Mesothelial cell of epicardium (in vitro differentiated cells): ENCODE measurements around the gene CIC. TPM values are rescaled to one million over a fixed set of nuclear protein-coding genes. Genes with fewer than 3 reads are reported as not detected.

Source experiments
- DNase-seq, 2 experiments: peaks; one replicate each; pipeline ENCODE4 v3.0.0; 2021; ENCODE audit warnings: low spot score in 2 of 2; ENCODE audit not compliant: unreplicated experiment in 2 of 2
- H3K27ac Mint-ChIP-seq: 2 replicates; pipeline ENCODE4 v1.8.0; 2021; ENCODE audit warnings: mixed read lengths
- H3K27me3 Mint-ChIP-seq: 2 replicates; pipeline ENCODE4 v1.8.0; 2021; ENCODE audit warnings: low read depth, mixed read lengths
- H3K36me3 Mint-ChIP-seq: 2 replicates; pipeline ENCODE4 v1.8.0; 2021; ENCODE audit warnings: mixed read lengths
- H3K4me1 Mint-ChIP-seq: 2 replicates; pipeline ENCODE4 v1.8.0; 2021; ENCODE audit warnings: mixed read lengths
- H3K4me3 Mint-ChIP-seq: 2 replicates; pipeline ENCODE4 v1.8.0; 2021; ENCODE audit warnings: mild to moderate bottlenecking, moderate library complexity, mixed read lengths
- H3K9me3 Mint-ChIP-seq: 2 replicates; pipeline ENCODE4 v1.8.0; 2021; ENCODE audit warnings: mixed read lengths
- total RNA-seq: library from RNA; stranded (reverse); gene quantifications from 3 replicates; pipeline ENCODE4 v1.2.1, GENCODE V29; 2021
- TF ChIP-seq, protein P1 (sequence below): fragments of 200-600 bp; sonication (generic); IDR thresholded peaks from one replicate; pipeline ENCODE4 v1.5.0; 2021; ENCODE audit warnings: antibody characterized with exemption; ENCODE audit not compliant: unreplicated experiment

The CIC gene
- total RNA-seq, 1 donor from 2014 or later, result 90.9 TPM

DNA sequence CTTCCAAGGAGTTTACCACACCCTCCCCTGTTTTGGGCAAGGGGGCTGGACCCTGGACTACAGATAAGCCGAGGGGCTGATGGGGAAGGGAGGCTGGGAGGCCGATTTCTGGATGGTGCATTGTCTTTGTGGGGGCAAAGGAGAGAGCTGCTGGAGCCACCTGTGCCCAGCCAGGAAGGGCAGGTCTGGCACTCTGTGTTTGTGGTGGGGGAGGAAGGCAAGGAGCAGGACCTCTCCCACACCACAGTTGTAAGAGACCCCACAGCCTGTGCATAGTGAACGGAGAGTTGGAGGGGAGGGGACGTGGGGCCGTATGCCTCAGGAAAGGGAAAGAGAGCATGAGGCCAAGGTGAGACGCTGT, 16.9 kb downstream of the CIC start:
- TF ChIP-seq, protein P1, sequence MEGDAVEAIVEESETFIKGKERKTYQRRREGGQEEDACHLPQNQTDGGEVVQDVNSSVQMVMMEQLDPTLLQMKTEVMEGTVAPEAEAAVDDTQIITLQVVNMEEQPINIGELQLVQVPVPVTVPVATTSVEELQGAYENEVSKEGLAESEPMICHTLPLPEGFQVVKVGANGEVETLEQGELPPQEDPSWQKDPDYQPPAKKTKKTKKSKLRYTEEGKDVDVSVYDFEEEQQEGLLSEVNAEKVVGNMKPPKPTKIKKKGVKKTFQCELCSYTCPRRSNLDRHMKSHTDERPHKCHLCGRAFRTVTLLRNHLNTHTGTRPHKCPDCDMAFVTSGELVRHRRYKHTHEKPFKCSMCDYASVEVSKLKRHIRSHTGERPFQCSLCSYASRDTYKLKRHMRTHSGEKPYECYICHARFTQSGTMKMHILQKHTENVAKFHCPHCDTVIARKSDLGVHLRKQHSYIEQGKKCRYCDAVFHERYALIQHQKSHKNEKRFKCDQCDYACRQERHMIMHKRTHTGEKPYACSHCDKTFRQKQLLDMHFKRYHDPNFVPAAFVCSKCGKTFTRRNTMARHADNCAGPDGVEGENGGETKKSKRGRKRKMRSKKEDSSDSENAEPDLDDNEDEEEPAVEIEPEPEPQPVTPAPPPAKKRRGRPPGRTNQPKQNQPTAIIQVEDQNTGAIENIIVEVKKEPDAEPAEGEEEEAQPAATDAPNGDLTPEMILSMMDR, result no peak
- H3K36me3 Mint-ChIP-seq, result peaks cover 3% of the 10 kb centered on the region
- DNase-seq, result no peak
- H3K27me3 Mint-ChIP-seq, result no peaks in the 10 kb centered on the region
- H3K9me3 Mint-ChIP-seq, result no peaks in the 10 kb centered on the region
- H3K4me3 Mint-ChIP-seq, result peak overlapping the region; percentile 82
- peak overlapping the region; percentile 81 for H3K27ac Mint-ChIP-seq
- peaks cover 33% of the 10 kb centered on the region for H3K4me1 Mint-ChIP-seq

DNA sequence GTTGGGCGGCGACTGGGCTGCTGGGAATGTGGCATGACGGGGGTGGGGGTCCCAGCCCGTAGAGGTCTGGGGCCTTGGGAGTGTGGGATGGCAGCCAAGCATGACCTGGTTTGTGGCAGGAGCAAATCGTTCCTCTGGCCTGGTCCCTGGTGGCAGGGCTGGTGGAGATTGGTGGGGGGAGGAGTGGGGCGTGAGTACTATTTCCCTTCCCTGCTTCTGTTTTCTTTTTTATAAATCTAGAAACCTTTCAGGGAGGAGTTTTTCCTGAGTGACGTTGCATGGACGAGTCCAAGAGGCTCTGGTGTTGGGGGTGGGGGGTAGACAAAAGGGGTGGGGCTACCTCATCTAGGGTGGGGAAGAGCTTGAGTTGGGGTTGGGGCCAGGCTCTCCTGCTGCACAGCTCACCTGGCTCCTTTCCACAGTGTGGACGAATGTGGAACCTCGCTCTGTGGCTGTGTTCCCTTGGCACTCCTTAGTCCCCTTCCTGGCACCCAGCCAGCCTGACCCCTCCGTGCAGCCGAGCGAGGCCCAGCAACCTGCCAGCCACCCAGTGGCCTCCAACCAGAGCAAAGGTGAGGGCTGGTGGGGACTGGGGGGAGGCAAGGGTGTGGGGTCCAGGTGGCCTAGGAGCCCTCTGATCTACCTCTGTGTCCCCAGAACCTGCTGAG, 17.4 kb downstream of the CIC start:
- H3K36me3 Mint-ChIP-seq, result peaks cover 3% of the 10 kb centered on the region
- TF ChIP-seq, protein P1, result no peak
- H3K9me3 Mint-ChIP-seq, result no peaks in the 10 kb centered on the region
- peak overlapping the region; percentile 82 for H3K4me3 Mint-ChIP-seq
- peaks cover 29% of the 10 kb centered on the region for H3K4me1 Mint-ChIP-seq
- peak overlapping the region; percentile 81 for H3K27ac Mint-ChIP-seq
- H3K27me3 Mint-ChIP-seq, result no peaks in the 10 kb centered on the region
- DNase-seq, result no peak

DNA sequence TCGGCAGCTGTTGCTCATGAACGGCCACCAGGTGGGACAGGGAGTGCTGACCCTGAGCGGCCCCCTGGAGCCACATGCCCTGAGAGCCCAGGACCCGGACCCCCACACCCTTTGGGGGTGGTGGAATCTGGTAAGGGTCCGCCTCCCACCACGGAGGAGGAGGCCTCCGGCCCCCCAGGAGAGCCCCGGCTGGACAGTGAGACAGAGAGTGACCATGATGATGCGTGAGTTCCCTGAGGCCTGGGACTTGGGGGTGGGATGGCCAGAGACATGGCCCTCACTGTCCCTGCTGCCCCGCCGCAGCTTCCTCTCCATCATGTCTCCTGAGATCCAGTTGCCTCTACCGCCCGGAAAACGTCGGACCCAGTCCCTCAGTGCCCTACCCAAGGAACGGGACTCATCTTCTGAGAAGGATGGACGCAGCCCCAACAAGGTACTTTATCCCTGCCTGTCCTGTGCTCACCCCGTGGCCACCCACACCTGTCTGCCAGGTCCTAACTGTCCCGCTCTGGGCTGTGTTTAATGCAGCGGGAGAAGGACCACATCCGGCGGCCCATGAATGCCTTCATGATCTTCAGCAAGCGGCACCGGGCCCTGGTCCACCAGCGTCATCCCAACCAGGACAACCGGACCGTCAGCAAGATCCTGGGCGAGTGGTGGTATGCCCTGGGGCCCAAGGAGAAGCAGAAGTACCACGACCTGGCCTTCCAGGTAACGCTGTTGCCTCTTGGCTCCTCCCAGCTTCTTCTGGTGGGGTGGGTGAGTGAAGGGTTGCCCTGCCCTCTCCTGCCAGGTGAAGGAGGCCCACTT, 18.2 kb downstream of the CIC start:
- Mint-ChIP-seq H3K4me3 (no peak overlapping the region), H3K36me3 (peaks cover 7% of the 10 kb centered on the region), H3K9me3 (no peaks in the 10 kb centered on the region), H3K27ac (no peak overlapping the region), H3K4me1 (peaks cover 22% of the 10 kb centered on the region), H3K27me3 (no peaks in the 10 kb centered on the region)
- TF ChIP-seq, protein P1, result no peak
- no peak for DNase-seq

DNA sequence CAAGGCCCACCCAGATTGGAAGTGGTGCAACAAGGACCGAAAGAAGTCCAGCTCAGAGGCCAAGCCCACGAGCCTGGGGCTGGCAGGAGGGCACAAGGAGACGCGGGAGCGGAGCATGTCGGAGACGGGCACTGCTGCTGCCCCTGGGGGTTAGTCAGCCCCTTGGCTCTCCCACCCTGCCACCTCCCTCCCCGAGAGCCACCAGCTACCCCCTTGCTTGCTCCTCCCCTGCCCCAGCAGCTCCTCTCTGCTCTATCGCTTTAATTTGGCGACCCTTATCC, 18.7 kb downstream of the CIC start:
- H3K4me3 Mint-ChIP-seq, result no peak overlapping the region
- TF ChIP-seq, protein P1, result no peak

DNA sequence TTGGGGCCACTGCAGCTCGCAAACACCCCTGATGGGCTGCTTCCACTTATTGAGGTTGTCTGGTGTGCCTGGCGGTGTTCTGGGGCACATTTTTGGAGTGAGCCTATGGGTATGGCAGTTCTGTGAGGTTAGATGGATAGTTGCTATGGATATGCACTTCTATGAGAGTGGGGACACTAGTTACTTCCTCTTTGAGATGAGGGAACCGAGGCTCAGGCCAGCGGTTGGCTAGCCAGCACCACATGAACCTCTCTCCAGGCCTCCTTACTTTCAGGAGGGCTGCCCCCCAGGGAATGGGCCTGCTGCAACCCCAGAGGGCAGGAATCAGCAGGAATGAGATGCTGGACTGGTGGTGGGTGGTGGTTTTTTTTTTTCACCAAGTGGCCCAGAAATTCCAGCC, 19.3 kb downstream of the CIC start:
- Mint-ChIP-seq H3K36me3 (peaks cover 9% of the 10 kb centered on the region), H3K9me3 (no peaks in the 10 kb centered on the region), H3K27ac (no peak overlapping the region), H3K4me1 (peaks cover 18% of the 10 kb centered on the region), H3K4me3 (no peak overlapping the region), H3K27me3 (no peaks in the 10 kb centered on the region)
- DNase-seq, result no peak
- TF ChIP-seq, protein P1, result no peak

More for the DNA sequence above, 18.7 kb downstream of the CIC start:
- Mint-ChIP-seq H3K4me1 (peaks cover 18% of the 10 kb centered on the region), H3K27me3 (no peaks in the 10 kb centered on the region), H3K36me3 (peaks cover 7% of the 10 kb centered on the region), H3K9me3 (no peaks in the 10 kb centered on the region), H3K27ac (no peak overlapping the region)
- no peak for DNase-seq
